Right ventricle myocardium inferior (tissue), 1 donor: Measurements from ENCODE around the gene PYCARD. TPM values are rescaled to one million over a fixed set of nuclear protein-coding genes. Genes with fewer than 3 reads are reported as not detected.
"Not testable (repeated sequence)": the region's sequence is repeated elsewhere in the genome, so short reads cannot be mapped to it uniquely, and the experiment has no call there.

Source experiments
- ATAC-seq: fragments of 200-7000 bp; cut with Tn5 transposase; one replicate; pipeline ENCODE4 v1.9.1; 2020; ENCODE audit warnings: mild to moderate bottlenecking, moderate library complexity
- DNase-seq: peaks from one replicate; pipeline ENCODE4 v3.0.0; 2021; ENCODE audit errors: missing footprints
- intact Hi-C: fragments of 100-400 bp; cut with DNase I; formaldehyde crosslinking; loops from one replicate; pipeline ENCODE4 v1.11.0; 2022
- total RNA-seq: library from RNA; stranded (reverse); fragmentation: NEBNext Ultra II Directional; extraction: Animal tissue kit (Norgen Biotek cat#: 25700); gene quantifications from one replicate; pipeline ENCODE4 v1.2.1, GENCODE V29; 2021
- donor health status: DM: no; HTN: yes; CAD: no; lungs with severe emphysema.

PYCARD gene
- total RNA-seq, 1 donor from 2014 or later, result 9.1 TPM

DNA sequence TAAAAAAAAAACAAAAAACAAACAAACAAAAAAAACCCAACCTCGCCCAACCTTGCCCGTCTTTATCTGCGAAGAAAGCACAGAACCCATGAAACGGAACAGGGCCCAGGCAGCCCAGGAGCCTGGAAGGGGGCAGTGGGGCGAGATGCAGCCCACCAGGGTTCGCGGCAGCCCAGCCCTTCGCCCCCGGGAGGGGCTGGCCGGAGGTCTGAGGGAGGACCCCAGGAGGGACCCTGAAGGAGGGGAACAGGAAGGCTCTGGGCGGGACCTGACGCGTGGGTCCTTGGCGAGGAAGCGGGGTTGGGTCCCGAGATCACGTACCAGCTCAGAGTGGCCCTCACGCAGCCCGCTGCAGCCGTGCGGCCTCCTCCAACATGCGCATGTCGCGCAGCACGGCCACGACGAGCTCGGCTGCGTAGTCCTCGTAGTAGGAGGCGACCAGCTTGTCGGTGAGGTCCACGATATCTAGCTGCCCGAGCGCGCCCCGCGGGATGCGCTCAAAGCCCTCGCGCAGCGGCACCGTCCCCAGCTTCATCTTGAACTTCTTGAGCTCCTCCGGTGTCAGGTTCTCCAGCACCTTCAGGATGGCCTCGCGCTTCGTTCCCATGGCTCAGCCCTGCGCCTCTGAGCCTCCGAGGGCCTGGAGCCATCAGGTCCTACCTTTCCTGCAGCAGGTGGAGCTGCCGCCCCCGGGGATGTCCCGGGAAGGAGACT lies 14.0 kb upstream of the PYCARD start, which contains the start of gene PYDC1:
TSS of gene PYDC1 (minus strand) at position 714 of the 714 bp plus-strand sequence. CDS start at position 607, 107 bp downstream.
- ATAC-seq (no peak), DNase-seq (peak; percentile 77)
- intact Hi-C loops, result no loop called here

DNA sequence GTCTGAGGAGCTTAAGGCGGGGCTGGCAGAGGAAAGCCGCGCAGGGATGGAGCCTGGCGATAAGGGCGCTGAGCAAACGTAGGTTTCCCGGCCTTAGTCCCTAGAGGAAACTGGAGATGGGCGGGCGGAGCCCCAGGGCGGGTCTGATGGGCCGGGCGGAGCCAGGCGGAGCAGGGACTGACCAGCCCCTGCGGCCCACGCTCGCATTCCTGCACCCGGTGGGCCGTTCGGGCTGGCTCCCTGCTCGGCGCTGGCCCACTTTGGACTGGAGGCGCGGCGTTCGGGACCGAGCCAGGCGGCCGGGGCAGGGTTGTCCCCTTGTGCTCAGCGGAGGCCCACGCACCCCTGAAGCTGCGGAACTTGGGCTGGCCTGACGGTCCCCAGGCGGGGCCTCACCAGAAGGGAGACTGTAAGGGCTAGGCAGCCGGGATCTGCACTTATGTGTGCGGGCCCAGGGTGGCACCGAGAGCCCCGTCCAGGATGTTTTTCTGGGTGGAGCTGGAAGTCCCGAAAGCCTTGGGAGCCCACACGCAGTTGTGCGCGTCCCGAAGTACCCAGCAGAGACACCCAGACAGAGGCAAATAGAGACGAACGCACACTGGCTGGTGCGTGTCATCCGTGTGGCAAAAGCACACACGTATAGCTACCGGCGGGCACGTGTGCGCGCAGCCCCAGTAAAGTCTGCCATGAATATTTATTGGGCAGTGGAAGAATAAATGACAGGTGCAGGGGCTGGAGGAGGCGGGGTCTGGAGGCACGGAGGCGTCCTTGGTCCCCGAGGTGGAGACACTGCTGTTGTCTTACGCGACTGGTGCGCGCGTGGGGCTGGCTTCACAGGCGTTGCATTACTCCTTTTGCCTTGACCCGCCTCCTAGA lies 13.0 kb upstream of the PYCARD start:
- intact Hi-C loops, result no loop called here
- DNase-seq (peak; percentile 81), ATAC-seq (peak; percentile 89)

DNA sequence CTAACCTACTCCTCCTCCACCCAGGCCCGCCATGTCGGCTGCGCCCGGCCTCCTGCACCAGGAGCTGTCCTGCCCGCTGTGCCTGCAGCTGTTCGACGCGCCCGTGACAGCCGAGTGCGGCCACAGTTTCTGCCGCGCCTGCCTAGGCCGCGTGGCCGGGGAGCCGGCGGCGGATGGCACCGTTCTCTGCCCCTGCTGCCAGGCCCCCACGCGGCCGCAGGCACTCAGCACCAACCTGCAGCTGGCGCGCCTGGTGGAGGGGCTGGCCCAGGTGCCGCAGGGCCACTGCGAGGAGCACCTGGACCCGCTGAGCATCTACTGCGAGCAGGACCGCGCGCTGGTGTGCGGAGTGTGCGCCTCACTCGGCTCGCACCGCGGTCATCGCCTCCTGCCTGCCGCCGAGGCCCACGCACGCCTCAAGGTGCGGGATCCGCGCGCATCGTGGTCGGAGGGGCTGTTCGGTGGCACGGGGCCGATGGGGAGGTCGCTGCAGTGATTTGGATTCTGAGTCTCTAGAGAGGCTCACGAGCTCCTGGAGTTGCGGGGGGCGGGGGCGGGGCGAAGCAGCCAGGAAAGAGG lies 12.2 kb upstream of the PYCARD start:
- intact Hi-C loops, result no loop called here
- ATAC-seq (peak; percentile 37), DNase-seq (no peak)

DNA sequence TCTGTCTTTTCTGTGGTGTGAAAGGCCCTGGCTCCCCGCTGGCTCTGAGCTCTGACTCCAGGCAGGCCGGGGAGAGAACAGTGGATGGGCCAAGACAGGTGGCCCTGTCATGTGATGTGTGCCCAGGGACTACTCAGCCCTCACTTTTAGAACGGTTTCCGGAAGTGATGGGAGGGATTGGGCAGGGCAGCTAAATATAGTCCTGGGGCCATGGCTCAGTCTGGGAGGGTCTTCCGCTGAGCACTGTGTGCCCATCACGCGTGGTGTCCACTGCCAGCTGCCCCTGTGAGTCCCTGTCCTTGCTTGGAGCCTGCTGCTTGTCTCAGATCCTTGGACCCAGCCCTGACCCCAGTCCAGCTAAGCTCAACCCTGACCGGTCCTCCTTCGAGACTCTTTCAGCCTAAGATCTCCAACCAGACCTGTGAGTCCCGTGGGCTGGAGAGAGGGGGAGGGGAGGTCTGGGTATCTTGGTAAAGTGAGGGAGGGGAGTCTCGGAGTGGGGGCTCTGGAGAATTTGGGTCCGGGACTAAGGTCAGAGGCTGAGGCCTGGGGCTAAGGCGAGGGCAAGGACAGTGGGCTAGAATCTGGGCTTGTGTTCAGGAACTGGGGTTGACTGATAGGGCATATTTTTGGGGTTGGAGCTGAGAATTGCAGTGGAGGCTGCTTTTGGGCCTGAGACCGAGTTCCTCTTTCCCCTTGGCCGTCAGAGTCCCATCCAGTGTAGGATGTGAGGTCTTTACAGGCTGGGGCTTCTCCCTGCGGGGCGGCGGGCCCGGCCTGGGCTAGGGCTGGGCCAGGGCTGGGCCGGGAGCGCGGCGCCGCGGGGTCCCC lies 11.5 kb upstream of the PYCARD start, which contains the start of gene TRIM72:
TSS of gene TRIM72 (plus strand) at position 243 of the 831 bp plus-strand sequence. CDS start 620 bp downstream, outside the sequence.
- no peak for ATAC-seq
- intact Hi-C loops, result no loop called here
- DNase-seq, result no peak

DNA sequence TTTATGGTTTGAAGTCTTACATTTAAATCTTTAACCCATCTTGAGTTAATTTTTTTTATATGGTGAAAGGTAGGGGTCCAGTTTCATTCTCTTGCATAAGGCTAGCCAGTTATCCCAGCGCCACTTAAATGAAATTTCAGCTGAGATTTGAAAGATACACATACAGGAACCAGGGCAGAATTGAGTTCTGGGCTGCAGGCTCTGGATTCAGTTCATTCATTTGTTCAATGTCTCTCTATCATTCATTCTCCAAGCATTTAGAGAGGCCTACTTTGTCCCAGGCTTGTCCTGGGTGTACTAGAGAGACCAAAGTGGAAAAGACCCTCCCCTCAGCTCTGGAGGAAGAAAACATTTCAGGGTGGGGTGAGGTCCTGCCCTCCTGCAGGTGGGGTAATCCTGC lies 10.8 kb upstream of the PYCARD start:
- intact Hi-C loops, result no loop called here
- ATAC-seq (no peak), DNase-seq (no peak)

DNA sequence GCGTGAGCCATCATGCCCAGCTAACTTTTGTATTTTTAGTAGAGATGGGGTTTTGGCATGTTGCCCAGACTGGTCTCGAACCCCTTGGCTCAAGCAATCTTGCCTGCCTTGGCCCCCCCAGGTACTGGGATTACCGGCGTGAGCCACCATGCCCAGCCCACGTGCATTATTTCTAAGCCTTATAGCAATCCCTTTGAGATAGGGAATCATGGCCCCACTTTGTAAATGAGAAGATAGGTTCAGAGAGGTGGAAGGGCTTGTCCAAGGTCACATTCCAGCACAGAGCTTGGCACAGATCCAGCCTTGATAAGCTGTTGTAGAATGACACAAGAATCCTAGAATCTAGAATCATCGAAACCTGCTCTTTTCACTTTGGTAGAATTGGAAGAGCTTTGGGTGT lies 4.2 kb upstream of the PYCARD start:
- DNase-seq, result no peak
- intact Hi-C loops, result no loop called here
- ATAC-seq, result no peak

DNA sequence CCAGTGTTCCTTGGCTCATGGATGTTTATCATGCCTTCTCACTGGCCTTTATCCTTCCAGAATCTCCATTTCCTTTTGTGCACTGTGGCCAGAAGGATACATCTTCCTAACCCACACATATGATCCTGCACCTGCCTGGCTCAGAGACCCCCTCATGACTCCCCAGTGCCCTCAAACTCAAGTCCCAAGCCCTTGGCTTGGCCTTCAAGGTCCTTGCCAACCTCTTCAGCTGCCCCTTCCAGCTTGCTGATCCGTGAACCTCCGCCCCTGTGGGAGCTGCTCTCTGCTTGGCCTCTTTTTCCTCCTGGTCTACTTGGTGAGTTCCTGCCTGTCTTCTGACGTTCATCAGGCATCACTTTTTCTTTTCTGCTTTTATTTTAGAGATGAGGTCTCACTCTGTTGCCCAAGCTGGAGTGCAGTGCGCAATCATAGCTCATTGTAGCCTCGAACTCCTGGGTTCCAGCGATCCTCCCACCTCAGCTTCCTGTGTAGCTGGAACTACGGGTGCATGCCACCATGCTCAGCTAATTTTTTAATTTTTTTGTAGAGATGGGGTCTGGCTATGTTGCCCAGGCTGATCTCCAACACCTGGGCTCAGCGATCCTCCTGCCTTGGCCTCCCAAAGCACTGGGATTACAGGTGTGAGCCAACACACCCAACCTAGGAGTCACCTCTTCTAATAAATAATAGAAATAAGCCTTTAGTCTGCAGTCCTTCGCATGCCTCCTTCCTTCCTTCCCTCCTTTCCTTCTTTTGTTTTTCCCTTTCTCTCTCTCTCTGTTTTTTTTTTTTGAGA lies 2.5 kb upstream of the PYCARD start:
- intact Hi-C loops, result no loop called here
- ATAC-seq, result no peak
- no peak for DNase-seq

DNA sequence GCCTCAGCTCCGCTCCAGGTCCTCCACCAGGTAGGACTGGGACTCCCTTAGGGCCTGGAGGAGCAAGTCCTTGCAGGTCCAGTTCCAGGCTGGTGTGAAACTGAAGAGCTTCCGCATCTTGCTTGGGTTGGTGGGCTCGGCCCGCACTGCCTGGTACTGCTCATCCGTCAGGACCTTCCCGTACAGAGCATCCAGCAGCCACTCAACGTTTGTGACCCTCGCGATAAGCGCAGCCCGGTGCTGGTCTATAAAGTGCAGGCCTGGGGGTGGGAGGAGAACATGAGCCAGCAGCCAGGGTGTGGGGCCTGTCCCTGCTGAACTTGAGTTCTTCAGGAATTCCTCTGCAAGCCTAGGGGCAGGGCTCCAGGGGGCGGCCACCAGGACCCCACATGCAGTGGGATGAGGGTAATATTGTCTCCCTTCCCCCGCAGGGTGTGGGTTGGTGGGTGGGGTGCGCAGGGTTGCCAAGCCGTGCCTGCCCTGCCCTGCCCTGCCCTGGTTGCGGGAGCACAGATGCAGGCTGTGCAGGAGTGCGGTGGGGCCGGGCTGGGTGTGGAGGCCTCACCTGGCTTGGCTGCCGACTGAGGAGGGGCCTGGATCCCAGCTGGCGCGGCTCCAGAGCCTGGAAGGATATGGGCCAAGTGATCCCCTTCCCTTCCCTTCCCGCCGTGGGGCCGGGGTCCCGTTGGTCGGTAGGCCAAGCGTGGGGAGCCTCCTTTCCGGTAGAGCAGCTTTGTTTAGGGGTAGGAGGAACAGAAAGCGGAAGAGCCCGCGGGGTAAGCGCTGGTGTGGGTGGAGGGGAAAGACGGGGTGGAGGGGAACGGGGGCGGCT lies 762 bp downstream of the PYCARD start:
- intact Hi-C loops, result no loop called here

DNA sequence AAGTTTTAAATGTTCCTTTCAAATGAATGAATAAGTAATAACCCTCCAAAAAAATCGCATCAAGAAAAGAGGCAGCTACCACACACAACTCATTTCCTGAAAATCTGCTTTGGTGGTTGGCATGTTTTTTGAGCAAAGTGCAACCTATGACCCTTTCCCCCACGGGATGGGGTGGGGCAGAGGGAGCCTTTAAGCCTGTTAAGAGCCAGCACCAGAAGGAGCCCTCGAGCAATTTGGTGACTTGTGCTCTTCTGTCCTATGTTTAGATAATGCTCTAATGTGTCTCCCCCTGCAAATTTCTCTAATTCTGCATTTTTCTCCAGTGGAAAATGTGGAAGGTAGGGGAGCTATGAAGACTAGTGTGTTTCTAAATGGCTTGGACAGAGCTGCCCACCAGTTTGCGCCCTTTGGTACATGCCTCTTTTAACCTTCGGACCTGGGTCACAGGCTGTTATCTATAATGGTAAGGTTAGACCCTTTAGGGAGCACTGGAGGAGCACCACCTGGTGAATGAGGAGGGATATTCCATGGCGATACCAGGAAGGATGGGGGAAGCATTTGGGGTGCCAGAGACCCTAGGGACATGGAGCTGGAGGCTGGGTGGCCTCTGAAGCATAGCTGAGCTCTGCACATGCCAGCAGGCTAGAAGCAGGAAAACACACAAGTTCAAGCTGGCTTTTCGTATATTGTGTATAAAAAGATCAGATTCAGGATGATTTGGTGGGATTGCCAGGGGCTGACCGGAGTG lies 1.6 kb downstream of the PYCARD start:
- ATAC-seq, result no peak
- intact Hi-C loops, result no loop called here
- no peak for DNase-seq

More for the DNA sequence above, 762 bp downstream of the PYCARD start:
- peak; percentile 69 for ATAC-seq
- peak; percentile 76 for DNase-seq

DNA sequence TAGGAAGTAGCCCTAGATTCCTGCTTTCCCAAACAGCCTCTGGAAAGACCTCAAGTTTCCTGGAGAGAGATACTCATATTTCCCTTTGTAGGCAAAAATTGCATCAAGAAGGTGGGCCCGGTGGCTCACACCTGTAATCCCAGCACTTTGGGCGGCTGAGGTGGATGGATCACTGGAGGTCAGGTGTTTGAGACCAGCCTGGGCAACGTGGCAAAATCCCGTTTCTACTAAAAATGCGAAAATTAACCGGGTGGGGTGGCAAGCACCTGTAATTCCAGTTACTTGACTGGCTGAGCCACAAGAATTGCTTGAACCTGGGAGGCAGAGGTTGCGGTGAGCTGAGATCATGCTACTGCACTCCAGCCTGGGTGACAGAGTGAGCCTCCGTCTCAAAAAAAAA lies 2.4 kb downstream of the PYCARD start:
- DNase-seq, intact Hi-C loops, ATAC-seq: not testable (repeated sequence)

DNA sequence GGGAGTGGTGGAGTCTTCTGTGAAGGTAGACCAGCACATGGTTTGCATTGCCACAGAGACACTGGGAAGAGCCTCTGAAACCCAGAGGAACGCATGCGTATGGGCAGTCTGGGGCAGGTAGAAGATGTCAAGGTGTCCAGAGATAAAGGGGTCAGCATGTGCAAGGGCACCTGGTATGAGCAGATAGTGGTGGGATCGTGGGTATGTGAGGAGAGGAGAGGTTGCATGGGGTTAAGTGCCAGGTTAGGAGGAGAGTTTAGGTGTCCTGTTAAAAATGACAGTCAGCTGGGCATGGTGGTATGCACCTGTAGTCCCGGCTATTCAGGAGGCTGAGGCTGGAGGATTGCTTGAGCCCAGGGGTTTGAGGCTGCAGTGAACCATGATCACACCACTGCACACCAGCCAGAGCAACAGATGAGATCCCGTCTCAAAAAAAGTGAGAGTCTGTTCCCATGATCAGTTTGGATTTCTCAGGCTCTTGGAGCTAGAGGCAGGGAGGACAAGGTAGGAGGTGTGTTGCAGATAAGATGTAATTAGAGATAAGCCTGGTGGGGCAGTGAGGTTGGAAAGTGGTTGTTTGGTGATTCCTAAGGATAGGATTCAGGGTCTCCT lies 3.0 kb downstream of the PYCARD start:
- ATAC-seq, result no peak

DNA sequence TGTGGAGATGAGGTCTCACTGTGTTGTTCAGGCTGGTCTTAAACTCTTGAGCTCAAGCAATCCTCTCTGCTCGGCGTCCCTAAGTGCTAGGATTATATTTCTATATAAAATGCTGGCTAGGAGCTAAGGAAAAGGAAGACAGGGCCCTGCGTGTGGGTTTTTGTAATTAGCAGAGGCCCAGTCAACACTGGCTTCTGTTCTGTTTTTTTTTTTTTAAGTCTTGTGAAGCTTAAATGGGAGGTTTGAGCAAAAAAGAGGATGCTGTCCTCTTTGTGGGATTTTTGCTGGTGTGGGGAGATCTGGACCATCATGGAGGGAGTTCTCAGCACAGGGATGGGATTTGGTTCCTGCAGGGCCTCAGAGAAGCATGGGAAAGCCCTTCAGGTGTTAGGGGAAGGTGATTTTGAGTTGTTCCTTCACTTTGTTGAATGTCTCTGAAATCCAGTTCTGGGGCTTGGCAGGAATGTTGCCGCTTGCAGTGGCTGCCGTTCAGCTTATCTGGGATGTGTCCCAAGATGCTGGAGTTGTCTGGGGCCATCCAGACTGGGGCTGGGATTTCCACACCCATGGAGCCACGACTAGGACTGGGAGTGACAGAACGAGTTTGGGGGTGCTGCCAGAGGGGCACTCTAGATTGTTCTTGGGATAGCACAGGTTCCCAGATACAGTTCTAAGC lies 4.2 kb downstream of the PYCARD start:
- ATAC-seq, result no peak
- DNase-seq, result no peak
- intact Hi-C loops, result no loop called here

More for the DNA sequence above, 3.0 kb downstream of the PYCARD start:
- intact Hi-C loops, result no loop called here
- DNase-seq, result no peak

DNA sequence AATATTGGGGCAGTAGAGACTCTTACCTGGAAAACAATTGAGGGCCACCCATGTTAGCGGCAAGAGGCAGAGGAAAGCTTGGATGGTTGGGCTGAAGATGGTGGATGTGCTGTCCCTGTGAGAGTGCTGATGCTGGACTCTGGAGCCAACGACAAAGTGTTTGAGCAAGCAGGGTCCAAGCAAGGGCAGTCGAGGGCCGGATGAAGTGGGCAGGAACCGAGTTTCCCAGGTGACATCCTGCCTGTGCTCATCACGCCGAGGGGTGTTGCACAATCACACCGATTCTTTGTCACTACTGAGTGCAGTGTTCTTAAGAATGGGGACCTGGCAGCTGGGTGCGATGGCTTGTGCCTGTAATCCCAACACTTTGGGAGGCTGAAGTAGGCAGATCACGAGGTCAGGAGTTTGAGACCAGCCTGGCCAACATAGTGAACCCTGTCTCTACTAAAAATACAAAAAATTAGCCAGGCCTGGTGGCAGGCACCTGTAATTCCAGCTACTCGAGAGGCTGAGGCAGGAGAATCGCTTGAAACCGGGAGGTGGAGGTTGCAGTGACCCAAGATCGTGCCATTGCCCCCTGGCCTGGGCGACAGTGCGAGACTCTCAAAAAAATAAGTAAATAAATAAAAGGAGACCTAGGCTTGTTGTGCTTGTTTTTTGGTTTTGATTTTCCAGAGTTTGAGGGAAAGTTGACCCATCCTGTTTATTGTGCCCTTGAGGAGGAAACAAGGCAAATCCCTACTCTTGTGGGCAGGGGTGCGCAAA lies 6.1 kb downstream of the PYCARD start:
- intact Hi-C loops, result no loop called here
- DNase-seq, result no peak
- no peak for ATAC-seq

DNA sequence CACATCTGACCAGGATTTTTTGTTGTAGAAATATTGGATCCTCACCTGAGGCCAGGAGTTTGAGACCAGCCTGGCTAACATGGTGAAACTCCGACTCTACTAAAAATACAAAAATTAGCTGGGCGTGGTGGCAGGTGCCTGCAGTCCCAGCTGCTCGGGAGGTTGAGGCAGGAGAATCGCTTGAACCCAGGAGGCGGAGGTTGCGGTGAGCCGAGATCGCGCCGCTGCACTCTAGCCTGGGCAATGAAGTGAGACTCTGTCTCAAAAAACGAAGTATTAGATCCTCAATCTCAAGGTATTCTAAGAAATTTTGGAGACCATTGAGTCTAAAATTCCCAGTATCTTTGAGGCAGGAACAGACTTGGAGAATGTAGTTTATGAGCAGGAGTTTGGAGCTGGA lies 6.7 kb downstream of the PYCARD start:
- ATAC-seq, intact Hi-C loops, DNase-seq: not testable (repeated sequence)

DNA sequence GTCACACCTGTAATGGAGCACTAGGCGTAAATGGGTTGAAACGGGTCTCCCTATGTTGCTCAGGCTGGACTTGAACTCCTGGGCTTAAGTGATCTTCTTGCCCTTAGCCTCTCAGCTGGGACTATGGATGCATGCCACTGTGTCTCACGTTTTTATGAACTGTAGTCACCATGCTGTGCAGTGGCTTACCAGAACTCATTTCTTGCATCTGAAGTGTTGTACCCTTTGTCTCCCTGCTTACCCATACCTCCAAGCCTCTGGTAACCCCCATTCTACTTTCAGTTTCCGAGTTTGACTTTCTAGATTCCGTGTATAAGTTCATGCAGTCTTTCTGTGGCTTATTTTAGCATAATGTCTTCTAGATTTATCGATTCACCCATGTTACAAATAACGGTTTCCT lies 7.7 kb downstream of the PYCARD start:
- DNase-seq (no peak), ATAC-seq (no peak)
- intact Hi-C loops, result no loop called here
